SU-DHL-6 (cell line): Measurements from ENCODE around the gene PHRF1.

Experiments used
- CTCF ChIP-seq: fragments of 200-600 bp; sonication (generic); IDR thresholded peaks from one replicate; pipeline ENCODE4 v1.5.1; 2017; ENCODE audit warnings: antibody characterized with exemption, mild to moderate bottlenecking, low read length, moderate library complexity; ENCODE audit not compliant: insufficient read depth, poor library complexity, severe bottlenecking
- EZH2phosphoT487 ChIP-seq: fragments of 200-600 bp; sonication (generic), shearing (Covaris generic); conservative IDR thresholded peaks from 2 replicates; pipeline ENCODE4 v1.6.1; 2018; ENCODE audit warnings: mild to moderate bottlenecking, antibody characterized with exemption, low read length, moderate library complexity, mixed read lengths

- TF ChIP-seq CTCF (no peak), EZH2phosphoT487 (no peak)
Observed at GRCh38 chr11:575313-575995, 816 bp upstream of the PHRF1 start.
